T-cell (primary cell): ENCODE measurements around the gene SEC24B. TPM values are rescaled to one million over a fixed set of nuclear protein-coding genes. Genes with fewer than 3 reads are reported as not detected.

Source experiments
- ATAC-seq, 4 experiments: fragments of 200-7000 bp in 3 of 4; fragments of 150-1000 bp in 1 of 4; cut with Tn5 transposase; replicated peaks in 1 of 4; 1 replicate in 3 of 4; 2 replicates in 1 of 4; pipeline ENCODE4 v1.10.0; 2021; ENCODE audit warnings: moderate library complexity in 3 of 4, mild to moderate bottlenecking in 2 of 4, moderate number of reproducible peaks in 1 of 4
- CTCF ChIA-PET, 2 donors: fragments of 300-600 bp; sonication (Branson Sonifier 250); formaldehyde crosslinking; loops; one replicate each; lab custom pipeline; 2022; ENCODE audit warnings: antibody characterized with exemption in 2 of 2; lab: Charles Lee
- POLR2A ChIA-PET, 2 donors: fragments of 300-600 bp; sonication (Branson Sonifier 250); formaldehyde crosslinking; loops; one replicate each; lab custom pipeline; 2022; ENCODE audit warnings: antibody characterized with exemption in 2 of 2; lab: Charles Lee
- DNase-seq, 35 experiments: peaks; one replicate each; pipeline versions ENCODE4 v3.0.0 to v3.0.0-alpha.2; 2013 to 2023
- H3K27ac ChIP-seq: one replicate; pipeline ENCODE4 v1.5.1; 2013; ENCODE audit warnings: low read length
- H3K27me3 ChIP-seq, 2 experiments: replicated peaks in 1 of 2; 1 replicate in 1 of 2; 2 replicates in 1 of 2; pipeline versions ENCODE4 v1.6.1 to v1.7.0; 2013; ENCODE audit warnings: low read length in 1 of 2, mixed read lengths in 1 of 2; ENCODE audit not compliant: control insufficient read depth in 2 of 2, insufficient read depth in 2 of 2; ENCODE audit errors: extremely low read depth in 1 of 2
- H3K36me3 ChIP-seq, 2 donors: 1 replicate in 1 of 2; 2 replicates in 1 of 2; pipeline versions ENCODE4 v1.6.1 to v1.7.0; 2013; ENCODE audit warnings: low read length in 1 of 2; ENCODE audit not compliant: control insufficient read depth in 2 of 2, insufficient read depth in 1 of 2; ENCODE audit errors: extremely low read depth in 1 of 2
- H3K4me1 ChIP-seq, 2 experiments: 1 replicate in 1 of 2; 2 replicates in 1 of 2; pipeline versions ENCODE4 v1.6.1 to v1.7.0; 2013; ENCODE audit warnings: low read length in 2 of 2, mixed read lengths in 1 of 2; ENCODE audit not compliant: insufficient read depth in 2 of 2, control insufficient read depth in 1 of 2; ENCODE audit errors: extremely low read depth in 1 of 2
- H3K4me3 ChIP-seq, 2 donors: 1 replicate in 1 of 2; 2 replicates in 1 of 2; pipeline versions ENCODE4 v1.5.1 to v1.7.0; 2013; ENCODE audit warnings: mild to moderate bottlenecking in 2 of 2, low read length in 1 of 2, moderate library complexity in 1 of 2; ENCODE audit not compliant: control insufficient read depth in 1 of 2; ENCODE audit errors: extremely low read depth in 1 of 2
- H3K9me3 ChIP-seq: 2 replicates; pipeline ENCODE4 v1.7.0; 2013
- H3K27ac Mint-ChIP-seq, 2 donors: one replicate each; pipeline ENCODE4 v1.8.0; 2020 to 2021; ENCODE audit warnings: mild to moderate bottlenecking in 2 of 2, mixed read lengths in 2 of 2
- H3K27me3 Mint-ChIP-seq, 2 donors: one replicate each; pipeline ENCODE4 v1.8.0; 2021 to 2022; ENCODE audit warnings: mixed read lengths in 2 of 2
- H3K36me3 Mint-ChIP-seq: one replicate; pipeline ENCODE4 v1.8.0; 2021; ENCODE audit warnings: mixed read lengths
- H3K4me1 Mint-ChIP-seq, 3 donors: one replicate each; pipeline ENCODE4 v1.8.0; 2020 to 2022; ENCODE audit warnings: mixed read lengths in 3 of 3, mild to moderate bottlenecking in 1 of 3
- H3K4me3 Mint-ChIP-seq, 3 donors: one replicate each; pipeline ENCODE4 v1.8.0; 2020 to 2022; ENCODE audit warnings: mild to moderate bottlenecking in 3 of 3, mixed read lengths in 3 of 3, moderate library complexity in 3 of 3
- H3K9me3 Mint-ChIP-seq, 3 donors: one replicate each; pipeline ENCODE4 v1.8.0; 2020 to 2022; ENCODE audit warnings: mixed read lengths in 3 of 3
- WGBS: methylation state at CpG from one replicate; pipeline ENCODE4 v1.1.5; 2013; ENCODE audit warnings: missing lambda C conversion rate; ENCODE audit not compliant: insufficient coverage; 5-methylcytosine and 5-hydroxymethylcytosine counted together
- total RNA-seq, 35 experiments: library from RNA in 6 of 35; stranded (reverse) in 6 of 35; fragments of 120-200 nt in 1 of 35; gene quantifications; one replicate each; pipeline versions ENCODE4 v1.2.1 to v1.2.4 and lab custom pipeline; 2013 to 2026

Gene SEC24B
- total RNA-seq, 5 donors from 2014 or later (not counting 1 experiment from before 2014, with no cell fraction given) = 28.8 to 38.6 (median 32.6) TPM

DNA sequence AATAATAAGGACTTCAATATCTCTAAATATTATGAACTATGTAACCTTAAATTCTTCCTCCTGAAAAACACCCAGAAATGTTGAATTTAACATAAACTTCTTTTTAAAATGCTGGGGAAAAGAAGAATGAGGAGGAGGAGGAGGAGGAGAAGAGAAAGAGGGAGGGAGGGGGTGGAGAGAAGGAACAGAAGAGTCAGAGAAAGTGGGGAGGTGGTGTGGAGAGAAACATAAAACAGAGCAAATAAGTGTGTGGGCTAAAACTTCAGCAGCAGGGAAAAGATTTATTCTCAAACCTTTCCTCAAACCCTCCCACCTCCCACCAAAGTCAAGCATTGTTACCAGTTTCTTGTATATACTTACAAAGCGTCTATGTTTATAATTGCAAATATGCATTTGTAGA is 34.7 kb upstream of the SEC24B start:
- CTCF ChIA-PET = no interaction called here
- ATAC-seq = no peak
- peaks cover 0 to 5% (median 0%) of the 10 kb centered on the region in 3 donors for H3K4me1 Mint-ChIP-seq

DNA sequence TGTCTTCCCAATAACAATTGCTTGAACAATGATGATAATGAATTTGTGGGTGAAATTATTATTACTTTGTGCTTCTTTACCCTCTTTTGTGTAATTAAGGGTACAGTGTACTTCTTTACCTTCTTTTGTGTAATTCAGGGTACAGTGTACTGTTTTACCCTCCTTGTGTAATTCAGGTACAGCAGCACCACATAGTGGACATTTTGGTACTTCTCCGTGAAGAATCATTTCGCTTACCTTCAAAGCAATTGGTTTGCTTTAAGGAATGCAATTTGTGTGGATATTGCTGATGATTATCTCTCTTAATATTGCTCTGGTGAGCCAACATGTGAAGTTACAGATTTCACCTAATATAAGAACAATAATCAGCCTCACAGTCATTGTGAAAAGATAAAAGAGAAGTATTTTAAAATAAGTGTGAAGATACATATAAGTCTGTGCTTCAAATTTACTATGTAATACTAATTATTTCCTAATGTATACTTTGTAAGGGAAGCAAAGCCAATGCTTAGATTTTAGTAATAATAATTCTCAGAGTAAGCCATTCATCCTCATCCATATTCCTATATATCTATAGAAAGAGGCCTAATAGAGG is 27.2 kb upstream of the SEC24B start:
- Mint-ChIP-seq H3K27me3 (peaks cover 3 to 7% of the 10 kb centered on the region in 2 donors), H3K9me3 (no peaks in the 10 kb centered on the region), H3K4me1 (peaks cover 0 to 5% (median 0%) of the 10 kb centered on the region in 3 donors), H3K27ac (no peak overlapping the region), H3K36me3 (no peaks in the 10 kb centered on the region), H3K4me3 (no peak overlapping the region)
- POLR2A ChIA-PET = no interaction called here
- H3K9me3 ChIP-seq = no peaks in the 10 kb centered on the region
- CTCF ChIA-PET = interaction anchor here (0.6 to 1.2 kb wide), 7 partner anchors 722 to 1645 kb away, joined by 3 to 13 read pairs (median 4); no protein-coding TSS in a partner anchor
- DNase-seq = peak in 17 of 35 experiments; percentile 9 to 73 (median 22)
- H3K27ac ChIP-seq = no peak overlapping the region
- H3K4me1 ChIP-seq = no peaks in the 10 kb centered on the region
- no peaks in the 10 kb centered on the region for H3K27me3 ChIP-seq
- no CpG with 5 or more reads among the region's 2 CpGs for WGBS
- no peaks in the 10 kb centered on the region for H3K36me3 ChIP-seq
- peak; percentile 37 to 79 (median 64) for ATAC-seq
- no peak overlapping the region for H3K4me3 ChIP-seq

More for the DNA sequence above, 34.7 kb upstream of the SEC24B start:
- H3K4me3 Mint-ChIP-seq = no peak overlapping the region
- no peak for DNase-seq
- Histone ChIP-seq H3K9me3 (no peaks in the 10 kb centered on the region), H3K36me3 (no peaks in the 10 kb centered on the region), H3K4me3 (no peak overlapping the region), H3K27me3 (peaks cover 0 to 3% of the 10 kb centered on the region in 2 experiments), H3K27ac (no peak overlapping the region), H3K4me1 (no peaks in the 10 kb centered on the region)
- POLR2A ChIA-PET = no interaction called here
- peaks cover 15 to 17% of the 10 kb centered on the region in 2 donors for H3K27me3 Mint-ChIP-seq
- H3K36me3 Mint-ChIP-seq = no peaks in the 10 kb centered on the region
- H3K27ac Mint-ChIP-seq = no peak overlapping the region
- no CpG with 5 or more reads among the region's 1 CpG for WGBS
- H3K9me3 Mint-ChIP-seq = no peaks in the 10 kb centered on the region

DNA sequence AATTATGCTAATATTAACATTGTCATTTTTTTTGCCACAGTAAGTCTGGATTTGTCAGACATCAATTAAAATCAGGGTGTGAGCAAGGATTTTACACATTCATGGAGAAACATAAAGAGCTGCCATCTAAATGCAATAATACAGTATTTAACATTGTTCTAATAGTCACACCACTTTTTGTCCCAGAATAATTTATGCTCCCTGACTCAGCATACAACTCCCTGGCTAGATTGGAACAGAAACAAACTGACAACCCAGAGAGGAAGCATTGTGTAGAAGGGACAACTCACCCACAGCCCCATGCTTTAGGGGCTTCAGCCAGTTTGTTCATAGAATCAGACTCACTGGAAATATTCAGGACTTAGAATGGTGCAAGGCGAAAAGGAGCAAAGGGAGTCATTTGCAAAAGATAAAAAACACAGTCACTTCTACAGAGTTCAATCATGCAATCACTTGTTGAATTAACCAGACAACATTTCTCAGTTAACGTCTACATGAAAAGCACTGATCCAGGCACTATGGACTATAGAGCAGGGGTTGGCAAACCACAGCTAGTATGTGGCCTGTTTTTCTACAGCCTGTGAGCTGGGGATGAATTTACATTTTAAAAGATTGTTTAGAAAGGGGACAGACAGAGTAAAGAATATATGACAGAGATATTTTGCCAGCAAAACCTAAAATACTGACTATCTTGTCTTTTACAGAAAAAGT is 26.4 kb upstream of the SEC24B start:
- CTCF ChIA-PET = no interaction called here
- ATAC-seq = no peak

DNA sequence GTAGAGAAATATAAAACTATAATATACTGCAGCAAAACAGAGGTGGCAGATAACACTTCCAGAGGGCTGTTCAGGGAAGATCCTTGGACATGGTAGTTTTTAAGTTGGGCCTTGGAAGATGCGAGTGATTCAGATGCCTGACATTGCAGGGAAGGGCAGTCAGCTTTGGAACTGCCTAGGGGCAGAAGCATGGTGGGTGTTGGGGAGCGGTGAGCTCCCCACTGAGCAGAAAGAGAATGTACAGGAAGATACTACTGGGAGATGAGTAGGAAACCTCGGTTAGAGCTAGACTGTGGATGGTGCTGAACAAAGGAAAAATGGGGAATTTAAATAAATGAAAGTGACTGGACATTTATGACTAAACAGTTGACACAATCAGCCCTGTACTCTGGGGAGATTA is 24.9 kb upstream of the SEC24B start:
- no peak for ATAC-seq
- H3K4me3 Mint-ChIP-seq = no peak overlapping the region
- CTCF ChIA-PET = interaction anchor here in 1 of 2 donors (1.0 kb wide), 1 partner anchor 1074 kb away, joined by 3 read pairs; no protein-coding TSS in a partner anchor

More for the DNA sequence above, 26.4 kb upstream of the SEC24B start:
- H3K27ac Mint-ChIP-seq = no peak overlapping the region
- peaks cover 3 to 7% of the 10 kb centered on the region in 2 donors for H3K27me3 Mint-ChIP-seq
- WGBS = 100% methylated on average over 1 of the region's 2 CpGs
- H3K9me3 Mint-ChIP-seq = no peaks in the 10 kb centered on the region
- H3K36me3 ChIP-seq = no peaks in the 10 kb centered on the region
- no peak overlapping the region for H3K4me3 Mint-ChIP-seq
- no peaks in the 10 kb centered on the region for H3K36me3 Mint-ChIP-seq
- no peaks in the 10 kb centered on the region for H3K4me1 ChIP-seq
- no peaks in the 10 kb centered on the region for H3K27me3 ChIP-seq
- no peak overlapping the region for H3K4me3 ChIP-seq
- no peaks in the 10 kb centered on the region for H3K9me3 ChIP-seq
- H3K4me1 Mint-ChIP-seq = no peaks in the 10 kb centered on the region
- no peak for DNase-seq
- POLR2A ChIA-PET = no interaction called here
- no peak overlapping the region for H3K27ac ChIP-seq

DNA sequence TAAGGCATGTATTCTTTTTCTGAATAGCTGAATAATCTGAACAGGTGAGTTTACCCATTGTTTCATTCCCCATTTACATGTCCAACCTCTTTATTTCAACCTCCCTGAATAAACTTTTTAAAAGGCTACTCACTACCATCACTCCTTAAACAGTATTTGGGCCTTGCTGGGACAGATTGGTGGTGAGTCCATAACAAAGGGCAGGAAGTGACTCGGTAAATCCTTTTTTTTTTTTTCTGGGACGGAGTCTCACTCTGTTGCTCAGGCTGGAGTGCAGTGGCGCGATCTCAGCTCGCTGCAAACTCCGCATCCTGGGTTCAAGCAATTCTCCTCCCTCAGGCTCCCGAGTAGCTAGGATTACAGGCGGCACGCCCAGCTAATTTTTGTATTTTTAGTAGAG is 23.4 kb upstream of the SEC24B start:
- no CpG with 5 or more reads among the region's 9 CpGs for WGBS
- CTCF ChIA-PET = interaction anchor here in 1 of 2 donors (0.6 kb wide), 1 partner anchor 514 kb away, joined by 7 read pairs; no protein-coding TSS in a partner anchor
- peaks cover 0 to 3% of the 10 kb centered on the region in 2 donors for H3K27me3 Mint-ChIP-seq

More for the DNA sequence above, 24.9 kb upstream of the SEC24B start:
- no peak overlapping the region for H3K27ac Mint-ChIP-seq
- H3K27me3 ChIP-seq = no peaks in the 10 kb centered on the region
- POLR2A ChIA-PET = no interaction called here
- no peaks in the 10 kb centered on the region for H3K9me3 ChIP-seq
- 75% methylated on average over 2 of the region's 3 CpGs for WGBS
- H3K27me3 Mint-ChIP-seq = peaks cover 0 to 4% of the 10 kb centered on the region in 2 donors
- H3K4me1 Mint-ChIP-seq = no peaks in the 10 kb centered on the region
- H3K27ac ChIP-seq = no peak overlapping the region
- H3K4me3 ChIP-seq = no peak overlapping the region
- H3K9me3 Mint-ChIP-seq = no peaks in the 10 kb centered on the region
- no peaks in the 10 kb centered on the region for H3K36me3 ChIP-seq
- no peaks in the 10 kb centered on the region for H3K4me1 ChIP-seq
- DNase-seq = no peak
- no peaks in the 10 kb centered on the region for H3K36me3 Mint-ChIP-seq

DNA sequence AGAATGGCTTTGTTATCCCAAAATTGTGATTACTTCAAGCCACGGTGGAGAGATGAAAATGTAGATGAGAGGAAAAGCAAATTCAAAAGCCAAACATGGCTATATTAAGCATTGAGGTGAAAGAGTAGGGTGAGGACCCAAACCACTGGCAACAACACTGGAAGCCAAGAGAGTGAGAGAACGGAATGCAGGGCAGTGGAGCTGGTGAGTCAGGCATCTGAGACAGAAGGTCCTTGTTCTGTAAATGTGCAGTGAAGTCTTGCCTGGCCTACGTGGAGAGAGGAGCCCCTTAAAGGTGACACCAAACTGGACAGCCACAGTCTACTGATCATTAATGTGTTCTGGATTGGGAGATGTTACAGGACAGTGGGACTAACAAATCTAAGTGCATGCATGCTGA is 22.8 kb upstream of the SEC24B start:
- H3K4me3 Mint-ChIP-seq = no peak overlapping the region
- CTCF ChIA-PET = interaction anchor here in 1 of 2 donors (0.6 to 1.5 kb wide), 2 partner anchors 10 to 1783 kb away, joined by 3 to 4 read pairs; no protein-coding TSS in a partner anchor
- H3K36me3 ChIP-seq = no peaks in the 10 kb centered on the region
- H3K27ac ChIP-seq = no peak overlapping the region
- H3K4me1 Mint-ChIP-seq = no peaks in the 10 kb centered on the region
- WGBS = 75% methylated on average over 3 of the region's 3 CpGs
- no peak for DNase-seq
- no peaks in the 10 kb centered on the region for H3K4me1 ChIP-seq
- H3K9me3 Mint-ChIP-seq = no peaks in the 10 kb centered on the region
- H3K36me3 Mint-ChIP-seq = peaks cover 4% of the 10 kb centered on the region
- no peak overlapping the region for H3K27ac Mint-ChIP-seq
- H3K27me3 ChIP-seq = no peaks in the 10 kb centered on the region
- peaks cover 0 to 3% of the 10 kb centered on the region in 2 donors for H3K27me3 Mint-ChIP-seq
- no peak for ATAC-seq
- H3K9me3 ChIP-seq = no peaks in the 10 kb centered on the region
- no peak overlapping the region for H3K4me3 ChIP-seq
- POLR2A ChIA-PET = interaction anchor here in 1 of 2 donors (0.6 kb wide), 1 partner anchor 373 kb away, joined by 5 read pairs; no protein-coding TSS in a partner anchor

More for the DNA sequence above, 23.4 kb upstream of the SEC24B start:
- POLR2A ChIA-PET = interaction anchor here in 1 of 2 donors (0.6 kb wide), 1 partner anchor 372 kb away, joined by 5 read pairs; no protein-coding TSS in a partner anchor
- no peak for DNase-seq
- no peaks in the 10 kb centered on the region for H3K27me3 ChIP-seq
- Mint-ChIP-seq H3K36me3 (peaks cover 4% of the 10 kb centered on the region), H3K9me3 (no peaks in the 10 kb centered on the region), H3K4me3 (no peak overlapping the region), H3K27ac (no peak overlapping the region), H3K4me1 (no peaks in the 10 kb centered on the region)
- no peak overlapping the region for H3K4me3 ChIP-seq
- H3K27ac ChIP-seq = no peak overlapping the region
- H3K9me3 ChIP-seq = no peaks in the 10 kb centered on the region
- ATAC-seq = no peak
- no peaks in the 10 kb centered on the region for H3K36me3 ChIP-seq
- no peaks in the 10 kb centered on the region for H3K4me1 ChIP-seq
